Spinal cord (tissue), 10 donors: ENCODE results near the gene FN3K. TPM values are rescaled to one million over a fixed set of nuclear protein-coding genes. Genes with fewer than 3 reads are reported as not detected.
"Not testable (repeated sequence)": the region's sequence is repeated elsewhere in the genome, so short reads cannot be mapped to it uniquely, and the experiment has no call there.

Source experiments
- DNase-seq, 6 donors: peaks; one replicate each; pipeline versions ENCODE4 v3.0.0 to v3.0.0-alpha.2; 2013 to 2015; ENCODE audit warnings: low spot score in 6 of 6, low read depth in 4 of 6
- H3K27ac ChIP-seq: one replicate; pipeline ENCODE4 v1.5.1; 2013; ENCODE audit warnings: low read depth, low read length, control low read depth
- H3K27me3 ChIP-seq: one replicate; pipeline ENCODE4 v1.6.1; 2013; ENCODE audit warnings: low read length; ENCODE audit not compliant: control insufficient read depth, insufficient read depth
- H3K36me3 ChIP-seq: one replicate; pipeline ENCODE4 v1.6.1; 2013; ENCODE audit warnings: low read length; ENCODE audit not compliant: control insufficient read depth, insufficient read depth
- H3K4me1 ChIP-seq: one replicate; pipeline ENCODE4 v1.6.1; 2013; ENCODE audit warnings: low read length; ENCODE audit not compliant: control insufficient read depth, insufficient read depth
- H3K4me3 ChIP-seq: one replicate; pipeline ENCODE4 v1.5.1; 2013; ENCODE audit warnings: low read depth, low read length, control low read depth
- H3K9me3 ChIP-seq: one replicate; pipeline ENCODE4 v1.6.1; 2013; ENCODE audit warnings: low read length; ENCODE audit not compliant: control insufficient read depth, insufficient read depth
- WGBS: methylation state at CpG from one replicate; pipeline ENCODE4 v1.1.5; 2013; ENCODE audit warnings: missing lambda C conversion rate; ENCODE audit not compliant: insufficient coverage; 5-methylcytosine and 5-hydroxymethylcytosine counted together
- polyA plus RNA-seq, 2 donors: library from polyadenylated mRNA; unstranded; fragments of 120-200 nt; gene quantifications; one replicate each; pipeline ENCODE4 v1.2.1, GENCODE V29; 2013; ENCODE audit not compliant: insufficient read length in 2 of 2
- total RNA-seq, 2 donors: library from RNA; depleted of rRNA in 1 of 2; stranded (reverse); fragments of 120-200 nt in 1 of 2; fragments of >200 nt in 1 of 2; gene quantifications; one replicate each; pipeline versions ENCODE4 v1.2.3 to v1.2.4, GENCODE V29; 2013 to 2014
- donor health status: healthy.

Gene FN3K
- total and polyA plus RNA-seq, 4 donors = 11.7 to 78.1 (median 48.5) TPM

GRCh38 chr17:82780971-82781893 is 45.8 kb downstream of the FN3K start:
- 79% methylated on average over 23 of the region's 27 CpGs for WGBS
- Histone ChIP-seq H3K9me3 (no peaks in the 10 kb centered on the region), H3K4me1 (peaks cover 13% of the 10 kb centered on the region), H3K36me3 (peaks cover 72% of the 10 kb centered on the region), H3K27me3 (no peaks in the 10 kb centered on the region), H3K27ac (no peak overlapping the region), H3K4me3 (no peak overlapping the region)
- no peak for DNase-seq

- DNase-seq = peak in 5 of 6 donors; percentile 55 to 92 (median 70)
- H3K9me3 ChIP-seq = no peaks in the 10 kb centered on the region
- H3K4me3 ChIP-seq = no peak overlapping the region
- H3K27ac ChIP-seq = no peak overlapping the region
- 22% methylated on average over 7 of the region's 8 CpGs for WGBS
- H3K36me3 ChIP-seq = peaks cover 71% of the 10 kb centered on the region
- peaks cover 17% of the 10 kb centered on the region for H3K4me1 ChIP-seq
- H3K27me3 ChIP-seq = no peaks in the 10 kb centered on the region
Measured at GRCh38 chr17:82781894-82782274, 46.5 kb downstream of the FN3K start.

DNA sequence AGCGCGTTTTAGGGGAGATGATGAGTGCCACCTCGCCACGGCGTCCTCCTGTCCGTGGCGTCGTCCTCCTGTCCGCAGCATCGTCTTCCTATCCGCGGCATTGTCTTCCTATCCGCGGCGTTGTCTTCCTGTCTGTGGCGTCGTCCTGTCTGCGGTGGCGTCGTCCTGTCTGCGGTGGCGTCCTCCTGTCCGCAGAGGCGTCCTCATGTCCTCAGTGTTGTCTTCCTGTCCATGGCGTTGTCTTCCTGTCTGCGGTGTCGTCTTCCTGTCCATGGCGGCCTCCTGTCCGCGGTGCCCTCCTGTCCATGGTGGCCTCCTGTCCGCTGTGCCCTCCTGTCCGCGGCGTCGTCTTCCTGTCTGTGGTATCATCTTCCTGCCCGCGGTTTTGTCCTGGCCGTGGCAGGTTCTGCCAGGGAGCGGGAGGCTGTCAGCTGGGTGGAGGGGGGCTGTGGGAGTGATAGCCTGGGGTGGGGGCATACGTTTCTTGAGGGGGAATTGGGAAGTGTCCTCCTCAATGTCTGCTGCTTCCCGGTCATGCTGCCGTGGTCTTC is 47.3 kb downstream of the FN3K start:
- Histone ChIP-seq H3K4me1 (peaks cover 23% of the 10 kb centered on the region), H3K27ac (no peak overlapping the region), H3K36me3 (peaks cover 77% of the 10 kb centered on the region), H3K4me3 (no peak overlapping the region), H3K9me3 (no peaks in the 10 kb centered on the region), H3K27me3 (no peaks in the 10 kb centered on the region)
- 92% methylated on average over 42 of the region's 42 CpGs for WGBS
- no peak for DNase-seq

DNA sequence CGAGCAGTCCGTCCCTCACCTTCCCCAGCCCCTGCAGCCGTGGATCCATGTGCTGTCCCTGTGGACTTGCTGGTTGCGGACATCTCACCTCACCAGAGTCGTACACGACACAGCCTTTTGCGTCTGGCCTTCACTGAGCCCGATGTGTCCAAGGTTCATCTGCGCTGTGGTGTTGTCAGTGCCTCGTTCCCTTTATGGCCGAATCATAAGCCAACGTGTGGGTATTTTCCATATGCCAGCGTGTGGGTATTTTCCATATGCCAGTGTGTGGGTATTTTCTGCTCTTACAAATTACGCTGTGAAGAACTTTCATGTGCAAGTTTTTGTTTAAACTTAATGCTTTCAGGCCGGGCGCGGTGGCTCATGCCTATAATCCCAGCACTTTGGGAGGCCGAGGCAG is 48.1 kb downstream of the FN3K start:
- WGBS = 97% methylated on average over 18 of the region's 18 CpGs
- no peaks in the 10 kb centered on the region for H3K27me3 ChIP-seq
- no peaks in the 10 kb centered on the region for H3K9me3 ChIP-seq
- peaks cover 78% of the 10 kb centered on the region for H3K36me3 ChIP-seq
- no peak for DNase-seq
- H3K27ac ChIP-seq = no peak overlapping the region
- H3K4me3 ChIP-seq = no peak overlapping the region
- peaks cover 27% of the 10 kb centered on the region for H3K4me1 ChIP-seq

DNA sequence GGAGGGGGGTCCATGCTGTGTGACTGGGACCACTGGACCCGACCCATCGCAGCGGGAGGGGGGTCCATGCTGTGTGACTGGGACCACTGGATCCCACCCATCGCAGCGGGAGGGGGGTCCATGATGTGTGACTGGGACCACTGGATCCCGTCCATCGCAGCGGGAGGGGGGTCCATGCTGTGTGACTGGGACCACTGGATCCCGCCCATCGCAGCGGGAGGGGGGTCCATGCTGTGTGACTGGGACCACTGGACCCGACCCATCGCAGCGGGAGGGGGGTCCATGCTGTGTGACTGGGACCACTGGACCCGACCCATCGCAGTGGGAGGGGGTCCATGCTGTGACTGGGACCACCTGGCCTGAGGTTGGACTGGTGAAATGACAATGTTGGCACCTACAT is 50.2 kb downstream of the FN3K start:
- not testable (repeated sequence) for H3K4me3 ChIP-seq, H3K9me3 ChIP-seq, H3K27ac ChIP-seq, DNase-seq, H3K27me3 ChIP-seq
- Histone ChIP-seq H3K36me3 (peaks cover 85% of the 10 kb centered on the region), H3K4me1 (peaks cover 28% of the 10 kb centered on the region)
- 98% methylated on average over 10 of the region's 16 CpGs for WGBS

DNA sequence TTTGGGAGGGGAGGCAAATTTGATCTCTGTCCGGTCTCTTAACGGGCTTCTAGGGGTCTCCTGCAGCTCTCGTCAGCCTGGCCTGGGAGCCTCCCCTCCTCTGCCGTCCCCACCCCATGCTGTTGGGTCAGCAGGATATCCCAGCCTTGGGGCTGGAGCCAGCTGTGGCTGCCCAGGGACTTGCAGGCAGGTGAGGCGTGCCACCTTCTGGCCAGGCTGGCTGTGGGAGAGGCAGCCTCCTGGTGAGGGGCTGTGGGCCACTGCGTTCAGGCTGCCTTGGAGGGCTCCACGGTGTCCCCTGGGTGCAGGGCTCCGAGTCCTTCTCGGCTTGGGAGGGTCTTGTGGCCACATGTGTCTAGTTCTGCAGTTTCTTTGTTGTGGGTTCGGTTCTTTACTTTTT is 51.0 kb downstream of the FN3K start:
- H3K27me3 ChIP-seq = no peaks in the 10 kb centered on the region
- peaks cover 27% of the 10 kb centered on the region for H3K4me1 ChIP-seq
- no peak overlapping the region for H3K4me3 ChIP-seq
- H3K9me3 ChIP-seq = no peaks in the 10 kb centered on the region
- no peak for DNase-seq
- peaks cover 85% of the 10 kb centered on the region for H3K36me3 ChIP-seq
- H3K27ac ChIP-seq = no peak overlapping the region
- WGBS = 93% methylated on average over 8 of the region's 10 CpGs

DNA sequence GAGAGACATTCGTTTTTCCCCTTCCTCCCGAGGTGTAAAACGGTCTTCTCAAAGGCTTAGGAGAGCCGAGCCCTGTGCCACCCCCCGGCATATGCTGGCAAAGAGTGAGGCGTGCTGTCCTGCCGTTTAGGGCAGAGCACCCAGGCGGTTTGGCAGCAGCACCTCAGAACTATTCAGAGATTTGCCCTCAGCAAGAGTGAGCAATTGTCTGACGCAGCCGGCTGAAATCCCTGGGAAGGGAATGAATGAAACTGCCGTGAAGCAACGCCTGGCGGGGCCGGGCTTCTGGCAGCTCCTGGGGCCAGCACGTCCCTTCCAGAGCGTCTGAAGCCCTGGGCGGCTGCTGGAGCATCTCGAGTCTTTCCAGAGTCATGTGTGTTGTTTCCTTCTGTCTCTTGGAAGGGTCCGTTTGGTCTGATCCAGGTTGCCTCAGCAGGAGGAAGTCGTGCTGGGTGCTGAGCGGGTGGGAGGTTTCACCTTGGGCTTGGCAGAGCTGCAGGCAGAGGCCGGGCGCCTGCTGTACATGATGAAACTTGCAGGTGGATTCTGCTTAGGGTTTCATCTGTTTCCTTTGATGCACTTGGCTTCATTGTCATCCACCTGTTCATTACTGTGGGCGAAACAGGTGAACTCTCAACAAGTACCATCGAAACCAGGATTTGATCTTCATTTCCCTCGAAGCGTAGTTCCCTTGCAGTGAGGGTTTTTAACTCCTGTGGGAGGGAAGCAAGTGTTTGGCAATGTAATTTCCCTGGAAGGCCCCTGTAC is 51.9 kb downstream of the FN3K start:
- H3K9me3 ChIP-seq = no peaks in the 10 kb centered on the region
- peaks cover 19% of the 10 kb centered on the region for H3K4me1 ChIP-seq
- peak in 1 of 6 donors; percentile 64 for DNase-seq
- peaks cover 81% of the 10 kb centered on the region for H3K36me3 ChIP-seq
- WGBS = 48% methylated on average over 22 of the region's 27 CpGs
- no peak overlapping the region for H3K27ac ChIP-seq
- H3K4me3 ChIP-seq = no peak overlapping the region
- H3K27me3 ChIP-seq = no peaks in the 10 kb centered on the region

DNA sequence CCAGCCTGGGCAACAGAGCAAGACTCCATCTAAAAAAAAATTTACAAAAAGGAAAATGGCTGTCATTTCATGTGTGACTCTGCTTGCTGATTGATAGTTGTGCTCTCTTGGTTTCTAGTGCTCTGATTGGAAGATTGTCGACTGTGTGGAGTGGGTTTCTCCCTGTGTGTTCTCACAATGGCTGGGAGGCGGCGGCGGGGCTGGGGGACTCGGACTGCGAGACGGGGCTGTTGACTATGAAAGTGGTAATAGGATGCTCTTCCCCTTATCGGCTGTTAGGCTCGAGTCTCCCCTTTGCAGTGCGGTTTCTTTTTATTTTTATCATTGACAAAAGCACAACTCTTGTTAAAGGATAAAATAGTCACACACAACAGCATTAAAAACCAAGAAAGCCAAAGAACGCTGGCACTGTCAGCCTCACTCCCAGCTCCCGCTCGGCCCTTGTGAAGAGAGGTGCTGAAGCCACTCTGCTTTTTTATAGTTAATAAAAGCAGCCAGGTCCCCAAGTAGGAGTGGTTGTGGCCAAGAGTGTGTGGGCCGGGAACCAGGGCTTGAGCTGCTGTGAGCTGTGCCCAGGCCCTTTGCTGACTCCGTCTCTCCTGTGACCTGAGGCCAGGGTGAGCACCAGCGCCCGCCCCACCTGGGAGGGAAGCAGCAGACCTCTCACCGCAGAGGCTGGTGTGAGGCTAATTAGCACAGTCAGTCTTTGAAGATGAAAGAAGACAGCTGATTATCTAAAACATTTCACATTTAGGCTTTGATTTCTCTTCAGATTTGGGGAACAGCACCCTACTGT is 53.0 kb downstream of the FN3K start:
- Histone ChIP-seq H3K36me3 (peaks cover 74% of the 10 kb centered on the region), H3K4me3 (no peak overlapping the region), H3K27me3 (no peaks in the 10 kb centered on the region), H3K4me1 (peaks cover 20% of the 10 kb centered on the region), H3K27ac (no peak overlapping the region), H3K9me3 (no peaks in the 10 kb centered on the region)
- DNase-seq = no peak
- WGBS = 65% methylated on average over 2 of the region's 18 CpGs

DNA sequence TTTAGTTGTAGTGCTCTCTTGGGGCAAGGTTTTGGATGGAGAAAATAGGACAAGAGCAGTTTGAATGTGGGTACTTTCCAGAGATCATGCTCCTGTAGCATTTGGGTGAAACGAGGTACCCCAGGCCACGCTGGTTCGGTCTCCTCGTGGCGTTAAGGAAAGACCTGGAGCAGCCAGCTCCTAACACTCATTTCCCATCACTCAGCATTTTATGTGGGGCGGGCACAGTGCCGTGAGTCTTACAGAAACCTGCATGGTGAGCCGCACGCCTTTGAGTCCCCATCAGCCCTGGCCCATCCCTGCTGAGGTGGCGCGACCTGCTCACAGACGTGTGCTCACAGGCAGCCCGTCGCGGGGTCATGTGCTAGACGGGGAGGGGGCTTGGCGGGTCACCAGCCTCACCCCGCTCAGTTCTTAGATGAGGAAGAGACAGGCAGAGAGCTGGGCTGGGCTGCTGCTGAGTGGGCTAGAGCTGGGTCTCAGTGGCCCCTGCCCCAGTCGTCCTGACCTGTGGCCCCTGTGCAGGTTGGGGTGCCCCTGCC is 53.7 kb downstream of the FN3K start:
- no peaks in the 10 kb centered on the region for H3K27me3 ChIP-seq
- peaks cover 72% of the 10 kb centered on the region for H3K36me3 ChIP-seq
- WGBS = 91% methylated on average over 16 of the region's 19 CpGs
- H3K4me1 ChIP-seq = peaks cover 28% of the 10 kb centered on the region
- no peak for DNase-seq
- H3K4me3 ChIP-seq = no peak overlapping the region
- no peak overlapping the region for H3K27ac ChIP-seq
- H3K9me3 ChIP-seq = no peaks in the 10 kb centered on the region
